T-helper 1 cell treated with Interleukin-12 subunit alpha and Interleukin-12 subunit beta and Interleukin-4 antibody, amounts not matched to agents 30 ng/mL and 1 ng/mL, for 36 hours (primary cell): ENCODE measurements around the gene AMOTL1. TPM values are rescaled to one million over a fixed set of nuclear protein-coding genes. Genes with fewer than 3 reads are reported as not detected.
"Not testable (repeated sequence)": the region's sequence is repeated elsewhere in the genome, so short reads cannot be mapped to it uniquely, and the experiment has no call there.

Source experiments
- intact Hi-C: fragments of 100-400 bp; cut with micrococcal nuclease; formaldehyde crosslinking; loops from one replicate; pipeline ENCODE4 v1.15.1; 2024
- total RNA-seq: library from RNA; stranded (reverse); gene quantifications from 2 replicates; pipeline ENCODE4 v1.2.3, GENCODE V29; 2022

AMOTL1 gene
- total RNA-seq, 1 donor from 2014 or later = 2.7 TPM

GRCh38 chr11:94851864-94852636 lies 83.9 kb downstream of the AMOTL1 start:
- intact Hi-C loops = no loop called here

- intact Hi-C loops = not testable (repeated sequence)
These were observed 85.1 kb downstream of the AMOTL1 start for GRCh38 chr11:94853288-94853687.

- intact Hi-C loops = no loop called here
These were observed 85.7 kb downstream of the AMOTL1 start for GRCh38 chr11:94853836-94854235.

- intact Hi-C loops = no loop called here
These were observed 86.8 kb downstream of the AMOTL1 start for GRCh38 chr11:94854770-94855633.

GRCh38 chr11:94855666-94856065 lies 87.5 kb downstream of the AMOTL1 start:
- intact Hi-C loops = no loop called here

GRCh38 chr11:94856443-94856842 lies 88.3 kb downstream of the AMOTL1 start:
- intact Hi-C loops = no loop called here

- intact Hi-C loops = no loop called here
These were observed 89.2 kb downstream of the AMOTL1 start for GRCh38 chr11:94857337-94857736.

GRCh38 chr11:94858012-94858705 lies 90.0 kb downstream of the AMOTL1 start:
- intact Hi-C loops = no loop called here

- intact Hi-C loops = no loop called here
These were observed 92.2 kb downstream of the AMOTL1 start for GRCh38 chr11:94860333-94860732.

- intact Hi-C loops = no loop called here
These were observed 93.2 kb downstream of the AMOTL1 start for GRCh38 chr11:94861306-94861845.

- intact Hi-C loops = no loop called here
These were observed 95.0 kb downstream of the AMOTL1 start for GRCh38 chr11:94862926-94863880.

- intact Hi-C loops = no loop called here
These were observed 96.4 kb downstream of the AMOTL1 start for GRCh38 chr11:94864506-94865045.

GRCh38 chr11:94866231-94866822 lies 98.2 kb downstream of the AMOTL1 start:
- intact Hi-C loops = no loop called here

- intact Hi-C loops = no loop called here
These were observed 99.0 kb downstream of the AMOTL1 start for GRCh38 chr11:94866936-94867795.

- intact Hi-C loops = no loop called here
These were observed 100.3 kb downstream of the AMOTL1 start for GRCh38 chr11:94868468-94868867.

GRCh38 chr11:94869186-94869585 lies 101.0 kb downstream of the AMOTL1 start:
- intact Hi-C loops = no loop called here

- intact Hi-C loops = no loop called here
These were observed 102.3 kb downstream of the AMOTL1 start for GRCh38 chr11:94870422-94870821.

- intact Hi-C loops = no loop called here
These were observed 103.5 kb downstream of the AMOTL1 start for GRCh38 chr11:94871491-94872185.
